ENCODE data around the gene HBA1. TPM values are rescaled to one million over a fixed set of nuclear protein-coding genes. Genes with fewer than 3 reads are reported as not detected.

Gene HBA1
- total RNA-seq: not detected in 2 replicates

GRCh38 chr16:176477-177382 lies at the start of gene HBA1:
Gene HBA1 (plus strand): TSS chr16:176680. CDS start chr16:176717, 37 bp downstream.

GRCh38 chr16:152141-153128 lies 24.0 kb upstream of the HBA1 start, which contains the start of gene HBZ:
Gene HBZ (plus strand): TSS chr16:152644. CDS start chr16:152910, 266 bp downstream.

GRCh38 chr16:165539-166374 lies 10.7 kb upstream of the HBA1 start, which contains the start of gene HBM:
Gene HBM (plus strand): TSS chr16:165978. CDS start chr16:165998, 20 bp downstream.

GRCh38 chr16:172374-172941 lies 4.0 kb upstream of the HBA1 start, which contains the start of gene HBA2:
Gene HBA2 (plus strand): TSS chr16:172876. CDS start chr16:172913, 37 bp downstream.

GRCh38 chr16:180101-180675 lies 3.7 kb downstream of the HBA1 start, which contains the start of gene HBQ1:
Gene HBQ1 (plus strand): TSS chr16:180459. CDS start chr16:180487, 28 bp downstream.

Other genes with a start within 250 kb of the HBA1 start
- 2.7 and 8.7 TPM in 2 replicates for gene POLR3K, start 123.1 kb upstream of the HBA1 start, total RNA-seq
- gene SNRNP25, start 122.9 kb upstream of the HBA1 start, total RNA-seq: 12.7 and 56.5 TPM in 2 replicates
- gene RHBDF1, start 104.0 kb upstream of the HBA1 start, total RNA-seq: 15.0 and 31.4 TPM in 2 replicates
- gene MPG, start 98.5 kb upstream of the HBA1 start, total RNA-seq: 105 and 155 TPM in 2 replicates
- 18.1 and 19.1 TPM in 2 replicates for gene NPRL3, start 38.0 kb upstream of the HBA1 start, total RNA-seq
- gene HBZ, start 24.0 kb upstream of the HBA1 start, total RNA-seq: not detected in 2 replicates
- not detected in 2 replicates for gene HBM, start 10.7 kb upstream of the HBA1 start, total RNA-seq
- gene HBA2, start 3.8 kb upstream of the HBA1 start, total RNA-seq: not detected in 2 replicates
- gene HBQ1, start 3.8 kb downstream of the HBA1 start, total RNA-seq: 0.78 and 2.2 TPM in 2 replicates
- gene LUC7L, start 52.8 kb downstream of the HBA1 start, total RNA-seq: 31.4 and 33.0 TPM in 2 replicates
- gene FAM234A, start 58.1 kb downstream of the HBA1 start, total RNA-seq: 53.9 and 60.4 TPM in 2 replicates
- 0.11 and 0.16 TPM in 2 replicates for gene RGS11, start 99.3 kb downstream of the HBA1 start, total RNA-seq
- not detected in 2 replicates for gene ARHGDIG, start 103.9 kb downstream of the HBA1 start, total RNA-seq
- 0.47 TPM in 1 of 2 replicates, not detected in the other for gene PDIA2, start 106.5 kb downstream of the HBA1 start, total RNA-seq
- gene AXIN1, start 176.0 kb downstream of the HBA1 start, total RNA-seq: 36.9 and 39.0 TPM in 2 replicates
- gene MRPL28, start 193.9 kb downstream of the HBA1 start, total RNA-seq: 202 and 239 TPM in 2 replicates
- gene PGAP6, start 205.3 kb downstream of the HBA1 start, total RNA-seq: 25.7 and 51.8 TPM in 2 replicates
- 110 and 125 TPM in 2 replicates for gene NME4, start 220.5 kb downstream of the HBA1 start, total RNA-seq
- gene DECR2, start 225.2 kb downstream of the HBA1 start, total RNA-seq: 17.3 and 17.9 TPM in 2 replicates
- gene RAB11FIP3, start 249.0 kb downstream of the HBA1 start, total RNA-seq: 12.2 and 19.1 TPM in 2 replicates